ENCODE measurements around the gene OPCML. TPM values are rescaled to one million over a fixed set of nuclear protein-coding genes. Genes with fewer than 3 reads are reported as not detected.

Gene OPCML
- total and polyA plus RNA-seq, 2 donors from 2014 or later = 0.77 to 1.1 TPM

DNA sequence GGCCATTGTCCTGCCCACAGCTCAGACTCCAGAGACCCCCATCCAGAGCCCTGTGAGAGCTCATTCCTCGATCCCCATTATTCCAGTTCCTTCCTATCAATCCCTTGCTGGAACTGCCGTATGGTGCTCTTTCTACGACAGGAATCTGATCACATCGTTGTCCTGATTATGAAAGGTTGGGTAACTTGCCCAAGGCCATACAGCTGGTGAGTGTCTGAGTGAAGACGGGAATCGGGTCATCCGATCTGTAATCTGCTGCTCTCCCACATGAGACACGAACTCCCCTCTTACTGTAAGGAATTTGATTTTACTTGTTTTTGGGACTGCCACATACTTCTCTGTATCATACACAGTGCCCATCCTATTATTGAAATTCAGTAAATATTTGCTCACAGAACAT lies 149.1 kb downstream of the OPCML start:
- DNase-seq = no peak

DNA sequence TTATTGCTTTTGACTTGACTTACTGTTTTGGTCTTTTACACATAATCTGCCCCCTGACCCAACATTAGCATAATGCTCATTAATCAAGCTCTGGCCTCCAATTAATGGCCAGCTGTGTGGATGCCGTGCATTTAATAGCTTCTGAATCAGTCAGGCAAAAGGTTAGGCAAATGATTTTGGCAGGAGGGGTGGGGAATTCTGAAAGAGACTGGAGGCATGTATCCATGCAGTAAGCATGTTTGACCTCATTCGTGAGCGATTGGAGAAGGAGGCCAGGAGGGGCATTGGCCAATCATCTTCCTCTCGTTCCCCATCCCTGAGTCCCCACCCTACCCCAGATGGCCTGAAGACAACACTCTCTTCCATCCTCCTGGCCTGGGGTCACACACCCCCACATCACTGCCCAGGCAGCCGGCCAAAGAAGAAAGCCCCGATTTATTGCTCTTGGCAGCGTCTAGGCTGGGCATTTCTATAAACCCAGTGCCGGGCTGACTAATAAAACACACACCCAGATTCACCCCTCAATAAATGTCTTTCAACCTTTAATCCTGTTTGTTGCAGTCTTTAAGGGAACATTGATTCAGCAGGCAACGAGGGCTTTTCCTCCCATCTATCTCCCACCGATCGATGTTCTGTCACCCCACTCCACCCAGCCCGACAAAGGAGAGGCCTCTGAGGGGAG lies 150.0 kb downstream of the OPCML start:
- H3K4me3 ChIP-seq (ENCODE audit: low read length in 3 of 3) = no peak overlapping the region
- no peaks in the 10 kb centered on the region for H3K9me3 ChIP-seq (ENCODE audit: control insufficient read depth in 2 of 3, insufficient read depth in 1 of 3, low read length in 3 of 3)
- TF ChIP-seq, protein P1, sequence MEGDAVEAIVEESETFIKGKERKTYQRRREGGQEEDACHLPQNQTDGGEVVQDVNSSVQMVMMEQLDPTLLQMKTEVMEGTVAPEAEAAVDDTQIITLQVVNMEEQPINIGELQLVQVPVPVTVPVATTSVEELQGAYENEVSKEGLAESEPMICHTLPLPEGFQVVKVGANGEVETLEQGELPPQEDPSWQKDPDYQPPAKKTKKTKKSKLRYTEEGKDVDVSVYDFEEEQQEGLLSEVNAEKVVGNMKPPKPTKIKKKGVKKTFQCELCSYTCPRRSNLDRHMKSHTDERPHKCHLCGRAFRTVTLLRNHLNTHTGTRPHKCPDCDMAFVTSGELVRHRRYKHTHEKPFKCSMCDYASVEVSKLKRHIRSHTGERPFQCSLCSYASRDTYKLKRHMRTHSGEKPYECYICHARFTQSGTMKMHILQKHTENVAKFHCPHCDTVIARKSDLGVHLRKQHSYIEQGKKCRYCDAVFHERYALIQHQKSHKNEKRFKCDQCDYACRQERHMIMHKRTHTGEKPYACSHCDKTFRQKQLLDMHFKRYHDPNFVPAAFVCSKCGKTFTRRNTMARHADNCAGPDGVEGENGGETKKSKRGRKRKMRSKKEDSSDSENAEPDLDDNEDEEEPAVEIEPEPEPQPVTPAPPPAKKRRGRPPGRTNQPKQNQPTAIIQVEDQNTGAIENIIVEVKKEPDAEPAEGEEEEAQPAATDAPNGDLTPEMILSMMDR (IDR thresholded peaks at IDR 0.05; ENCODE audit: borderline replicate concordance, extremely low read depth, insufficient read depth) = no peak
- no peaks in the 10 kb centered on the region for H3K36me3 ChIP-seq (ENCODE audit: control insufficient read depth in 2 of 3, insufficient read depth in 3 of 3, low read length in 3 of 3)
- no peak overlapping the region for H3K9ac ChIP-seq (ENCODE audit: low read length in 3 of 3)
- intact Hi-C loops (cut with DNase I) = no loop called here
- no peaks in the 10 kb centered on the region for H3K27me3 ChIP-seq (ENCODE audit: control insufficient read depth, insufficient read depth, low read length)
- no peak overlapping the region for H3K27ac ChIP-seq (ENCODE audit: low read depth in 2 of 2, low read length in 2 of 2)
- H3K4me1 ChIP-seq (ENCODE audit: control insufficient read depth in 2 of 3, insufficient read depth in 2 of 3, low read depth in 1 of 3, low read length in 3 of 3) = no peaks in the 10 kb centered on the region
- DNase-seq (peak in 1 of 5 donors; percentile 26), FAIRE-seq (no peak)

More for the DNA sequence above, 149.1 kb downstream of the OPCML start:
- intact Hi-C loops (cut with DNase I) = no loop called here
- no peak for FAIRE-seq
- Histone ChIP-seq H3K4me1 (ENCODE audit: control insufficient read depth in 2 of 3, insufficient read depth in 2 of 3, low read depth in 1 of 3, low read length in 3 of 3) (no peaks in the 10 kb centered on the region), H3K4me3 (ENCODE audit: low read length in 3 of 3) (no peak overlapping the region), H3K27me3 (ENCODE audit: control insufficient read depth, insufficient read depth, low read length) (no peaks in the 10 kb centered on the region), H3K9ac (ENCODE audit: low read length in 3 of 3) (no peak overlapping the region), H3K27ac (ENCODE audit: low read depth in 2 of 2, low read length in 2 of 2) (no peak overlapping the region), H3K9me3 (ENCODE audit: control insufficient read depth in 2 of 3, insufficient read depth in 1 of 3, low read length in 3 of 3) (no peaks in the 10 kb centered on the region), H3K36me3 (ENCODE audit: control insufficient read depth in 2 of 3, insufficient read depth in 3 of 3, low read length in 3 of 3) (no peaks in the 10 kb centered on the region)
- TF ChIP-seq, protein P1 (IDR thresholded peaks at IDR 0.05; ENCODE audit: borderline replicate concordance, extremely low read depth, insufficient read depth) = no peak

DNA sequence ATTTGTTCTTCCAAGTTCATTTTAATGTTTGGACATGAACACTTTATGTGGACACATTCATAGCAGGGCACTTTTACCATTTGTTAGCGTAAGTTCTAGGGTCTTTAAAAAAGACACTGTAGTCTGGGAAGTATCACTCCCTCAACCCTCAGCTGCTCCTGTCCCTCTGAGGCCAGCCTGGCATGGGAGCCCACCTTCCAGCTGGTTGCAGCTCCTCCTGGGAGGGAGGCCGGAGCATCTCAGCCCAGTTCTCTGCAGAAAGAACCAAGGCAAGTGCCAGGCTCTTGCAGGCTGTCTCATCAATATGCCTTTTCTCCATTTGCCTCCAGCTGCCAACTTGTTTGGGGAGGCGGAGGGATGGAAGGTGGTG lies 150.6 kb downstream of the OPCML start:
- H3K9ac ChIP-seq (ENCODE audit: low read length in 3 of 3) = no peak overlapping the region
- TF ChIP-seq, protein P1 (IDR thresholded peaks at IDR 0.05; ENCODE audit: borderline replicate concordance, extremely low read depth, insufficient read depth) = no peak
- DNase-seq = no peak
- FAIRE-seq = no peak
- no peak overlapping the region for H3K27ac ChIP-seq (ENCODE audit: low read depth in 2 of 2, low read length in 2 of 2)
- H3K27me3 ChIP-seq (ENCODE audit: control insufficient read depth, insufficient read depth, low read length) = no peaks in the 10 kb centered on the region
- H3K4me1 ChIP-seq (ENCODE audit: control insufficient read depth in 2 of 3, insufficient read depth in 2 of 3, low read depth in 1 of 3, low read length in 3 of 3) = no peaks in the 10 kb centered on the region
- intact Hi-C loops (cut with DNase I) = no loop called here
- no peaks in the 10 kb centered on the region for H3K36me3 ChIP-seq (ENCODE audit: control insufficient read depth in 2 of 3, insufficient read depth in 3 of 3, low read length in 3 of 3)
- H3K9me3 ChIP-seq (ENCODE audit: control insufficient read depth in 2 of 3, insufficient read depth in 1 of 3, low read length in 3 of 3) = no peaks in the 10 kb centered on the region
- H3K4me3 ChIP-seq (ENCODE audit: low read length in 3 of 3) = no peak overlapping the region

DNA sequence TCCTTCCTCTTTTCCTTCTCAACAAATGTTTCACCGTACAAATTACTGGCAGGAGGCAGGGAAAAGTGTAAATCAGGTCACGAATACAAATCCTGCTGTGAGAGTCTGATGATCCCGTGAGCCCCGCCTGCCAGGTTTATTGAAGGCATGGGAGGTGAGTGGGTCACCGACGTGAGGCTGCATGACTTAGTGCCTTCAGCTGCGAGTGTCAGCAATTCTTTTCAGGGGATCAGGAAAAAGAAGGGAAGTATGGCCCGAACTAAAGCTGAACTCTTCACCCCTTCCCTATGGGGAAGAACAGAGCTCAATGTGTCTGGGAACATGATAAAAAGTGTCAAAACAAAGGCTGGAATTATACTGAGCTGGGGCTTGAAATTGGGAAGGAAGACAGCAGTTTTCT lies 166.2 kb downstream of the OPCML start:
- TF ChIP-seq, protein P1 (IDR thresholded peaks at IDR 0.05; ENCODE audit: borderline replicate concordance, extremely low read depth, insufficient read depth) = no peak
- no peak for FAIRE-seq
- H3K27ac ChIP-seq (ENCODE audit: low read depth in 2 of 2, low read length in 2 of 2) = no peak overlapping the region
- no peaks in the 10 kb centered on the region for H3K9me3 ChIP-seq (ENCODE audit: control insufficient read depth in 2 of 3, insufficient read depth in 1 of 3, low read length in 3 of 3)
- DNase-seq = peak in 1 of 5 donors; percentile 18
- H3K9ac ChIP-seq (ENCODE audit: low read length in 3 of 3) = no peak overlapping the region
- H3K4me1 ChIP-seq (ENCODE audit: control insufficient read depth in 2 of 3, insufficient read depth in 2 of 3, low read depth in 1 of 3, low read length in 3 of 3) = no peaks in the 10 kb centered on the region
- no peaks in the 10 kb centered on the region for H3K36me3 ChIP-seq (ENCODE audit: control insufficient read depth in 2 of 3, insufficient read depth in 3 of 3, low read length in 3 of 3)
- H3K27me3 ChIP-seq (ENCODE audit: control insufficient read depth, insufficient read depth, low read length) = no peaks in the 10 kb centered on the region
- H3K4me3 ChIP-seq (ENCODE audit: low read length in 3 of 3) = no peak overlapping the region
- intact Hi-C loops (cut with DNase I) = no loop called here

Data from kidney (tissue), 14 donors.